ENCODE results near the gene SLC24A4.
"Not testable (repeated sequence)": the region's sequence is repeated elsewhere in the genome, so short reads cannot be mapped to it uniquely, and the experiment has no call there.

SLC24A4 gene

GRCh38 chr14:92536231-92536630, 213.3 kb downstream of the SLC24A4 start:
- Mint-ChIP-seq H3K4me1 (peaks cover 73% of the 10 kb centered on the region), H3K36me3 (peaks cover 34% of the 10 kb centered on the region), H3K4me3 (peak overlapping the region; percentile 74), H3K27ac (peak overlapping the region; percentile 83)
- H3K9me3 Mint-ChIP-seq; DNase-seq (ENCODE audit: low spot score in 2 of 2); ATAC-seq: not testable (repeated sequence)

- Mint-ChIP-seq H3K36me3 (peaks cover 16% of the 10 kb centered on the region), H3K4me1 (peaks cover 71% of the 10 kb centered on the region), H3K4me3 (no peak overlapping the region), H3K27ac (no peak overlapping the region), H3K9me3 (no peaks in the 10 kb centered on the region)
- ATAC-seq: no peak
- DNase-seq (ENCODE audit: low spot score in 2 of 2): no peak
Observed at GRCh38 chr14:92538412-92538985, 215.5 kb downstream of the SLC24A4 start.

- Mint-ChIP-seq H3K4me3 (peak overlapping the region; percentile 4), H3K4me1 (peaks cover 75% of the 10 kb centered on the region), H3K36me3 (peaks cover 16% of the 10 kb centered on the region), H3K9me3 (no peaks in the 10 kb centered on the region), H3K27ac (peak overlapping the region; percentile 78)
- no peak for ATAC-seq
- DNase-seq (ENCODE audit: low spot score in 2 of 2): no peak
Observed at GRCh38 chr14:92539419-92539818, 216.5 kb downstream of the SLC24A4 start.

- H3K27ac Mint-ChIP-seq: peak overlapping the region; percentile 78
- DNase-seq (ENCODE audit: low spot score in 2 of 2) (no peak), ATAC-seq (peak; percentile 29)
- H3K9me3 Mint-ChIP-seq: no peaks in the 10 kb centered on the region
- H3K36me3 Mint-ChIP-seq: peaks cover 13% of the 10 kb centered on the region
- peak overlapping the region; percentile 4 for H3K4me3 Mint-ChIP-seq
- peaks cover 75% of the 10 kb centered on the region for H3K4me1 Mint-ChIP-seq
Observed at GRCh38 chr14:92539875-92540274, 216.9 kb downstream of the SLC24A4 start.

- DNase-seq (ENCODE audit: low spot score in 2 of 2): no peak
Observed at GRCh38 chr14:92540472-92541048, 217.6 kb downstream of the SLC24A4 start.

GRCh38 chr14:92542766-92543554, 220.0 kb downstream of the SLC24A4 start:
- H3K4me1 Mint-ChIP-seq: peaks cover 53% of the 10 kb centered on the region
- H3K9me3 Mint-ChIP-seq: no peaks in the 10 kb centered on the region
- peaks cover 25% of the 10 kb centered on the region for H3K36me3 Mint-ChIP-seq
- no peak for ATAC-seq
- DNase-seq (ENCODE audit: low spot score in 2 of 2): no peak
- no peak overlapping the region for H3K4me3 Mint-ChIP-seq
- peak overlapping the region; percentile 57 for H3K27ac Mint-ChIP-seq

More at GRCh38 chr14:92540472-92541048, 217.6 kb downstream of the SLC24A4 start:
- Mint-ChIP-seq H3K4me1 (peaks cover 69% of the 10 kb centered on the region), H3K9me3 (no peaks in the 10 kb centered on the region), H3K4me3 (peak overlapping the region; percentile 4), H3K36me3 (peaks cover 11% of the 10 kb centered on the region), H3K27ac (peak overlapping the region; percentile 71)
- no peak for ATAC-seq

- Mint-ChIP-seq H3K27ac (peak overlapping the region; percentile 12), H3K4me1 (peaks cover 58% of the 10 kb centered on the region)
Observed at GRCh38 chr14:92544051-92544720, 221.2 kb downstream of the SLC24A4 start.

GRCh38 chr14:92546347-92547053, 223.5 kb downstream of the SLC24A4 start:
- no peak overlapping the region for H3K27ac Mint-ChIP-seq
- peaks cover 37% of the 10 kb centered on the region for H3K36me3 Mint-ChIP-seq
- H3K9me3 Mint-ChIP-seq: no peaks in the 10 kb centered on the region
- no peak for DNase-seq (ENCODE audit: low spot score in 2 of 2)
- peaks cover 61% of the 10 kb centered on the region for H3K4me1 Mint-ChIP-seq
- no peak overlapping the region for H3K4me3 Mint-ChIP-seq
- no peak for ATAC-seq

More at GRCh38 chr14:92544051-92544720, 221.2 kb downstream of the SLC24A4 start:
- H3K36me3 Mint-ChIP-seq: peaks cover 26% of the 10 kb centered on the region
- DNase-seq (ENCODE audit: low spot score in 2 of 2) (no peak), ATAC-seq (no peak)
- no peak overlapping the region for H3K4me3 Mint-ChIP-seq
- no peaks in the 10 kb centered on the region for H3K9me3 Mint-ChIP-seq

- peak overlapping the region; percentile 18 for H3K4me3 Mint-ChIP-seq
- no peak for ATAC-seq
- DNase-seq (ENCODE audit: low spot score in 2 of 2): no peak
- peak overlapping the region; percentile 66 for H3K27ac Mint-ChIP-seq
- no peaks in the 10 kb centered on the region for H3K9me3 Mint-ChIP-seq
- H3K36me3 Mint-ChIP-seq: peaks cover 55% of the 10 kb centered on the region
- H3K4me1 Mint-ChIP-seq: peaks cover 61% of the 10 kb centered on the region
Observed at GRCh38 chr14:92549105-92549858, 226.3 kb downstream of the SLC24A4 start.

GRCh38 chr14:92549859-92550230, 226.9 kb downstream of the SLC24A4 start:
- H3K27ac Mint-ChIP-seq: no peak overlapping the region
- H3K36me3 Mint-ChIP-seq: peaks cover 55% of the 10 kb centered on the region
- peak overlapping the region; percentile 18 for H3K4me3 Mint-ChIP-seq
- DNase-seq (ENCODE audit: low spot score in 2 of 2): no peak
- H3K9me3 Mint-ChIP-seq: no peaks in the 10 kb centered on the region
- peaks cover 55% of the 10 kb centered on the region for H3K4me1 Mint-ChIP-seq
- no peak for ATAC-seq
